Endothelial cell of umbilical vein (primary cell): ENCODE measurements around the gene USP36. TPM values are rescaled to one million over a fixed set of nuclear protein-coding genes. Genes with fewer than 3 reads are reported as not detected.

ENCODE experiments used
- BruUV-seq: library from RNA; stranded (reverse); fragments of 400-500 nt; replicated peaks from 2 replicates; lab custom pipeline; 2021; lab: Mats Ljungman, UMichigan
- CTCF ChIA-PET: fragments of 300-600, 350-600 bp; sonication (Branson Sonifier 250); formaldehyde crosslinking; loops from one replicate; lab custom pipeline; 2021; ENCODE audit warnings: antibody characterized with exemption, inconsistent platforms; lab: Charles Lee
- POLR2A ChIA-PET: fragments of 300-600, 350-600 bp; sonication (Branson Sonifier 250); formaldehyde crosslinking; loops from one replicate; lab custom pipeline; 2021; ENCODE audit warnings: antibody characterized with exemption, inconsistent platforms; lab: Charles Lee
- DNase-seq: peaks from one replicate; pipeline ENCODE4 v3.0.0-alpha.2; 2011; ENCODE audit warnings: low read depth, low spot score
- FAIRE-seq: peaks from 2 replicates; lab custom pipeline; 2011; peaks lifted over from hg19 to GRCh38; lab: Jason Lieb, UNC
- H2AFZ ChIP-seq: 2 replicates; pipeline ENCODE4 v1.6.0; 2012; ENCODE audit warnings: low read depth, low read length, control low read depth, inconsistent platforms
- H3K27ac ChIP-seq: 2 replicates; pipeline ENCODE4 v1.5.1; 2011; ENCODE audit warnings: low read depth, mild to moderate bottlenecking, control low read depth, low read length, moderate library complexity; ENCODE audit not compliant: insufficient read depth
- H3K27me3 ChIP-seq, 2 experiments: 2 replicates each; pipeline versions ENCODE4 v1.6.0 to v1.6.1; 2011; ENCODE audit warnings: low read length in 2 of 2, mixed read lengths in 1 of 2; ENCODE audit not compliant: control insufficient read depth in 2 of 2, insufficient read depth in 2 of 2
- H3K36me3 ChIP-seq, 2 experiments: 2 replicates in 1 of 2; 3 replicates in 1 of 2; pipeline ENCODE4 v1.5.1; 2011; ENCODE audit warnings: low read length in 2 of 2, mild to moderate bottlenecking in 1 of 2, moderate library complexity in 1 of 2; ENCODE audit not compliant: control insufficient read depth in 2 of 2, insufficient read depth in 2 of 2; ENCODE audit errors: extremely low read depth in 1 of 2
- H3K4me1 ChIP-seq: 3 replicates; pipeline ENCODE4 v1.5.1; 2011; ENCODE audit warnings: mild to moderate bottlenecking, low read length; ENCODE audit not compliant: control insufficient read depth, insufficient read depth; ENCODE audit errors: extremely low read depth
- H3K4me2 ChIP-seq: 2 replicates; pipeline ENCODE4 v1.6.1; 2011; ENCODE audit warnings: low read length, control low read depth, mixed read lengths; ENCODE audit not compliant: insufficient read depth
- H3K4me3 ChIP-seq, 3 experiments: fragments of 200-600 bp in 1 of 3; sonication (generic), shearing (Covaris generic) in 1 of 3; replicated peaks in 1 of 3; 2 replicates each; pipeline ENCODE4 v1.5.1; 2011 to 2016; ENCODE audit warnings: control low read depth in 3 of 3, low read length in 3 of 3, mild to moderate bottlenecking in 2 of 3, inconsistent platforms in 1 of 3, low read depth in 1 of 3, moderate library complexity in 1 of 3; ENCODE audit not compliant: insufficient read depth in 1 of 3
- H3K79me2 ChIP-seq: 2 replicates; pipeline ENCODE4 v1.6.0; 2012; ENCODE audit warnings: low read length, inconsistent platforms; ENCODE audit not compliant: control insufficient read depth, insufficient read depth
- H3K9ac ChIP-seq: replicated peaks from 2 replicates; pipeline ENCODE3; 2011; ENCODE audit warnings: low read length, control low read depth; ENCODE audit not compliant: insufficient read depth; ENCODE audit errors: extremely low read depth
- H3K9me1 ChIP-seq: replicated peaks from 3 replicates; pipeline ENCODE4 v1.6.0; 2011; ENCODE audit warnings: mild to moderate bottlenecking, low read length; ENCODE audit not compliant: control insufficient read depth, insufficient read depth; ENCODE audit errors: extremely low read depth
- H3K9me3 ChIP-seq: replicated peaks from 2 replicates; pipeline ENCODE4 v1.5.1; 2012; ENCODE audit warnings: low read length, inconsistent platforms; ENCODE audit not compliant: control insufficient read depth, insufficient read depth
- H4K20me1 ChIP-seq: replicated peaks from 2 replicates; pipeline ENCODE3; 2011; ENCODE audit warnings: mild to moderate bottlenecking, low read length; ENCODE audit not compliant: control insufficient read depth, insufficient read depth; ENCODE audit errors: extremely low read depth
- CTCF ChIP-seq, 2 donors: IDR thresholded peaks; 1 replicate in 1 of 2; 2 replicates in 1 of 2; pipeline ENCODE4 v1.5.1; 2011; ENCODE audit warnings: low read length in 2 of 2, mild to moderate bottlenecking in 2 of 2, moderate library complexity in 2 of 2, control low read depth in 1 of 2, inconsistent platforms in 1 of 2, low read depth in 1 of 2; ENCODE audit not compliant: insufficient read depth in 1 of 2; ENCODE audit errors: extremely low read depth in 1 of 2
- EZH2 ChIP-seq: IDR thresholded peaks from 2 replicates; pipeline ENCODE4 v1.6.1; 2012; ENCODE audit warnings: borderline replicate concordance, low read depth, mild to moderate bottlenecking, moderate library complexity, low read length, inconsistent platforms; ENCODE audit not compliant: severe bottlenecking
- FOS ChIP-seq: IDR thresholded peaks from 2 replicates; pipeline ENCODE4 v1.6.1; 2011; ENCODE audit warnings: mild to moderate bottlenecking, low read length, moderate library complexity, borderline replicate concordance; ENCODE audit not compliant: insufficient read depth
- GATA2 ChIP-seq: IDR thresholded peaks from 2 replicates; pipeline ENCODE4 v1.7.0; 2011; ENCODE audit warnings: low read depth, mild to moderate bottlenecking, moderate library complexity, mixed read lengths, low read length; ENCODE audit not compliant: insufficient read length, insufficient read depth
- JUN ChIP-seq: IDR thresholded peaks from 2 replicates; pipeline ENCODE4 v1.6.1; 2011; ENCODE audit warnings: borderline replicate concordance, low read depth; ENCODE audit not compliant: insufficient read length, insufficient read depth
- MAX ChIP-seq: IDR thresholded peaks from 2 replicates; pipeline ENCODE4 v1.6.1; 2011; ENCODE audit not compliant: insufficient read depth, insufficient read length
- MYC ChIP-seq: IDR thresholded peaks from one replicate; pipeline ENCODE4 v1.6.1; 2011; ENCODE audit warnings: mild to moderate bottlenecking, low read depth, low read length
- POLR2A ChIP-seq: IDR thresholded peaks from 2 replicates; pipeline ENCODE4 v1.6.1; 2012; ENCODE audit warnings: low read depth, mild to moderate bottlenecking, control low read depth, low read length
- POLR2AphosphoS5 ChIP-seq: IDR thresholded peaks from 2 replicates; pipeline ENCODE4 v1.6.1; 2012; ENCODE audit warnings: low read depth, mild to moderate bottlenecking, control low read depth, low read length, moderate library complexity; ENCODE audit not compliant: insufficient read depth
- dilution Hi-C: fragments of 300-500 bp; cut with MboI; formaldehyde crosslinking; loops from one replicate; pipeline ENCODE4 v1.15.0; 2019; ENCODE audit warnings: low sequenced_read_pairs; ENCODE audit not compliant: extremely low pct_ligation_motif_present
- intact Hi-C: fragments of 100-400 bp; cut with micrococcal nuclease; formaldehyde crosslinking; loops from one replicate; pipeline ENCODE4 v1.10.0; 2022
- polyA plus RNA-seq, 4 experiments: library from polyadenylated mRNA; depleted of rRNA in 3 of 4; stranded (reverse) in 3 of 4; unstranded in 1 of 4; fragments of >200 nt; gene quantifications; 2 replicates each; pipeline versions ENCODE4 v1.2.1 to v1.2.3, GENCODE V29; 2011 to 2012; ENCODE audit warnings: missing spikeins in 1 of 4
- total RNA-seq: library from RNA; stranded (reverse); gene quantifications from 2 replicates; pipeline ENCODE4 v1.2.3, GENCODE V29; 2021

USP36 gene
- total and polyA plus RNA-seq, 2 donors (not counting 3 experiments of a cell fraction or from before 2014, with no cell fraction given) = 29.8 to 46.6 TPM

- H3K4me3 ChIP-seq = no peak overlapping the region
- no peak for TF ChIP-seq POLR2AphosphoS5
- TF ChIP-seq POLR2A = no peak
- TF ChIP-seq MAX = no peak
- TF ChIP-seq JUN = no peak
- TF ChIP-seq CTCF (IDR thresholded peaks at IDR 0.05; ENCODE audit: extremely low read depth in 1 of 2, insufficient read depth in 1 of 2, low read depth in 1 of 2, low read length in 2 of 2) = no peak
- TF ChIP-seq EZH2 = no peak
- no peak for TF ChIP-seq GATA2
- TF ChIP-seq MYC = no peak
- TF ChIP-seq FOS = no peak
- no peaks in the 10 kb centered on the region for H3K9me1 ChIP-seq
- DNase-seq = no peak
- dilution Hi-C loops (no loop called here), intact Hi-C loops (no loop called here)
- peaks cover 16 to 37% of the 10 kb centered on the region in 2 experiments for H3K36me3 ChIP-seq
- no peak overlapping the region for H3K9ac ChIP-seq
- no peak for FAIRE-seq
- peak overlapping the region; percentile 52 for H3K27ac ChIP-seq
- no TSS peak for BruUV-seq
- H4K20me1 ChIP-seq = no peaks in the 10 kb centered on the region
- ChIA-PET POLR2A (interaction anchor here (1.2 kb wide), 1 partner anchor 15 kb away, joined by 5 read pairs; no protein-coding TSS in a partner anchor), CTCF (interaction anchor here (0.8 to 2.7 kb wide), 8 partner anchors 8 to 322 kb away, joined by 3 to 11 read pairs (median 4); no protein-coding TSS in a partner anchor)
- peaks cover 2% of the 10 kb centered on the region for H3K79me2 ChIP-seq
- H3K9me3 ChIP-seq = no peaks in the 10 kb centered on the region
- H3K4me1 ChIP-seq = peaks cover 19% of the 10 kb centered on the region
- H3K4me2 ChIP-seq = peak overlapping the region; percentile 64
- H3K27me3 ChIP-seq = no peaks in the 10 kb centered on the region
- no peak overlapping the region for H2AFZ ChIP-seq
These were observed 21.2 kb downstream of the USP36 start for GRCh38 chr17:78819402-78819801.
